ENCODE measurements around the gene AMPH.
A peak's percentile ranks its signal among the peaks of the same experiment; 100 is the strongest.
"Not testable (repeated sequence)": the region's sequence is repeated elsewhere in the genome, so short reads cannot be mapped to it uniquely, and the experiment has no call there.

The AMPH gene

DNA sequence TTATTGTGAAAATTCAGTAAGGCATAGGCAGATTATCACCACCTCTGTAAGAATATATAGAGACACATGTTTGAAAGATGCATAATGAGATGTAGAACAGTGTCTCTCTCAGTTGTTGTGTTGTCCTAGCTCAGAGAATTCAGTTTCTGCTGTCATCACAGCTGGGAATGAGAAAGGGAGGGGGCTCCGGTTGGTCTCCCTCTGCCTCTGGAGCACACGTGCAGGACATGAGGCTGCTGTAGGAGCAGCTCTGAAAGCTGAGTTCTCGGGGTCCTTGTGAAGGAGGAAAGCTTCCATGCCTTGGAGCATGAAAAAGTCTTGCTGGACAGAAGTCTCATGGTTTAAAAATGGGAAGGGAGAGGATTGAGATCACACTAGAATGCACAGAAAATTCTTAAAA is 280.4 kb downstream of the AMPH start:
- WGBS, 2 donors (ENCODE audit: extremely low coverage in 2 of 2, insufficient read length in 2 of 2, insufficient replicate concordance in 1 of 2): no CpG with 5 or more reads among the region's 3 CpGs

DNA sequence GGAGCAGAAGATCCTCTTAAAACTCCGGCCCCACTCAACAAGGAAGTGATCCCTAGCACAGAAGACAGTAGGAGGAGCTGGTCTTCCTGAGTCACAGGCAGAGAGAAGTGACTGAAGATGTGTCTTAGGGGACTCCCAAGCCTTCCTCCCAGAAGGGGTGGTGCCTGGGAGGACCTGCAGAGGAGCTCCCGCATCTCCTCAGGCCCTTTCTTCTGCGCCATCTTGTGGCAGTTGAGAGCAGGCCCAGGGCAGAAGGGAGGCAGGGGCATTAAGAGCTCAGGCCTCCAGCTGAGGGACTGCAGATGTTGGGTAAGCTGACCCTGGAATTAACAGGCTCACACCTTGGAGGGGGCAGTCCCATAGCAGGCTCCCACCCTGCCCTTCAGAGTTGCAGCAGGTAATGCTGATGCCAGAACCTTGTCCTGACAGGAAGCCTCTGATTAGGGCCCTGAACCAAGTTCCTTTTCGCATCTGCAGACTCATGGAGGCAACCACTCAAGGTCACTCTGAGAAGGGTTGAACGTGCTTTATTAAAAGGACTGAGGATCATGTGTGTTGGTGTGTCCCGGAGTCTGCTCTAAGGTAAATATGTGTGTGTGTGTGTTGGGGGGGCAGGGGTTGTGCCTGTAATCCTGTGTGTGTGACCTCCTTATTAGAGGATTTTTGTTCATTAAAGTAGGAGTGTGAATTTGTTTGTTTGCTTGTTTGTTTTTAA is 281.1 kb downstream of the AMPH start:
- H3K4ac ChIP-seq (ENCODE audit: low read length); DNase-seq (ENCODE audit: low spot score); H3K4me1 ChIP-seq (ENCODE audit: control insufficient read depth in 2 of 2, insufficient read depth in 1 of 2, low read depth in 1 of 2, low read length in 2 of 2); H3K9me3 ChIP-seq (replicated peaks in 1 of 2; ENCODE audit: control insufficient read depth in 2 of 2, insufficient read depth in 1 of 2, low read depth in 1 of 2, low read length in 2 of 2); H3K27ac ChIP-seq (replicated peaks; ENCODE audit: low read length); H2BK5ac ChIP-seq (ENCODE audit: low read length); H3K27me3 ChIP-seq (ENCODE audit: control insufficient read depth in 3 of 3, insufficient read depth in 3 of 3, low read depth in 1 of 3, low read length in 3 of 3); H2BK12ac ChIP-seq (ENCODE audit: low read length); H4K8ac ChIP-seq (ENCODE audit: low read depth, low read length); H2AK5ac ChIP-seq (ENCODE audit: low read depth, low read length); H2BK120ac ChIP-seq (ENCODE audit: low read depth, low read length); H3K4me2 ChIP-seq (ENCODE audit: insufficient read depth, low read length, poor library complexity, severe bottlenecking); H3K14ac ChIP-seq (ENCODE audit: low read length); H3K9ac ChIP-seq (ENCODE audit: low read depth, low read length, poor library complexity); H2BK15ac ChIP-seq (ENCODE audit: low read length); H3K79me1 ChIP-seq (ENCODE audit: low read depth, low read length); H3K4me3 ChIP-seq (ENCODE audit: low read length in 2 of 2); H2AFZ ChIP-seq (ENCODE audit: low read length); H4K91ac ChIP-seq (ENCODE audit: low read depth, low read length, poor library complexity); H3K36me3 ChIP-seq (replicated peaks in 1 of 2; ENCODE audit: control insufficient read depth in 2 of 2, insufficient read depth in 2 of 2, low read length in 2 of 2); H3K18ac ChIP-seq (ENCODE audit: low read length); H3K23ac ChIP-seq (ENCODE audit: low read depth, low read length, poor library complexity): not testable (repeated sequence)
- WGBS, 2 donors (ENCODE audit: extremely low coverage in 2 of 2, insufficient read length in 2 of 2, insufficient replicate concordance in 1 of 2): no CpG with 5 or more reads among the region's 6 CpGs

More for the DNA sequence above, 280.4 kb downstream of the AMPH start:
- H3K9me3 ChIP-seq (replicated peaks in 1 of 2; ENCODE audit: control insufficient read depth in 2 of 2, insufficient read depth in 1 of 2, low read depth in 1 of 2, low read length in 2 of 2); H2BK12ac ChIP-seq (ENCODE audit: low read length); H4K91ac ChIP-seq (ENCODE audit: low read depth, low read length, poor library complexity); H3K4me1 ChIP-seq (ENCODE audit: control insufficient read depth in 2 of 2, insufficient read depth in 1 of 2, low read depth in 1 of 2, low read length in 2 of 2); H3K18ac ChIP-seq (ENCODE audit: low read length); H3K27ac ChIP-seq (replicated peaks; ENCODE audit: low read length); H2AK5ac ChIP-seq (ENCODE audit: low read depth, low read length); H3K4ac ChIP-seq (ENCODE audit: low read length); H2AFZ ChIP-seq (ENCODE audit: low read length); H3K4me2 ChIP-seq (ENCODE audit: insufficient read depth, low read length, poor library complexity, severe bottlenecking); H2BK5ac ChIP-seq (ENCODE audit: low read length); H4K8ac ChIP-seq (ENCODE audit: low read depth, low read length); H3K79me1 ChIP-seq (ENCODE audit: low read depth, low read length); DNase-seq (ENCODE audit: low spot score); H3K9ac ChIP-seq (ENCODE audit: low read depth, low read length, poor library complexity); H3K23ac ChIP-seq (ENCODE audit: low read depth, low read length, poor library complexity); H2BK120ac ChIP-seq (ENCODE audit: low read depth, low read length); H3K4me3 ChIP-seq (ENCODE audit: low read length in 2 of 2); H3K36me3 ChIP-seq (replicated peaks in 1 of 2; ENCODE audit: control insufficient read depth in 2 of 2, insufficient read depth in 2 of 2, low read length in 2 of 2); H2BK15ac ChIP-seq (ENCODE audit: low read length); H3K27me3 ChIP-seq (ENCODE audit: control insufficient read depth in 3 of 3, insufficient read depth in 3 of 3, low read depth in 1 of 3, low read length in 3 of 3); H3K14ac ChIP-seq (ENCODE audit: low read length): not testable (repeated sequence)

DNA sequence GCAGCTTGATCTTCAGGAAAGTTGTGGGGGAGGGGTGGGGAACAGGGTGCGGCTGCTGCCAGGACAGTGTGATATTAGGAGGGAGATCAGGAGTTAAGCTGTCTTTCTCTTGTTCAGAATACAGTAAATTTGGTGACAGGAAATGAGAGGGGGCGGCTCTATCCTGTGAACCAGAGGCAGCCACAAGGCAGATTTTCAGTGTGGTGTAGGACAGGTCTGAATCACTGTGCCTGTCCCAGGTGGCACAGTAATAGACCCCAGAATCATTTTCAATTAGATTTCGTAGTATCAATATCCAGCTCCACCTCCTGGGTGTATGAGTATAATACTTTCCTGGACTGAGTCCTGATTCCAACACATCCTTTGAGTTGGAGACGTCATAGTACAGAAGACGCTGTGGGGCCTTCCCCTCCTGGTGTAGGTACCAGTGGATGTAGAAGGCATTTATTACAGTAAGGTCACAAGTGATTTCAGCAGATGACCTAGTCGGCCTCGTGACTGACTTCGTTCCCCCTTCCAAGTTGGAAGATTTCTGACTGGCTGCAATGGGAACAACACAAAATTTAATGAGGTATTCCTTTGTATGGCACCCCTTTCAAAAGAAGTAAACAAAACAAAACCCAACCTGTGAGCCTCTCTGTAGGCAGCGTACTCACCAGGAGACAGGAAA is 281.9 kb downstream of the AMPH start:
- not testable (repeated sequence) for H3K4me1 ChIP-seq (ENCODE audit: control insufficient read depth in 2 of 2, insufficient read depth in 1 of 2, low read depth in 1 of 2, low read length in 2 of 2); DNase-seq (ENCODE audit: low spot score); H2AK5ac ChIP-seq (ENCODE audit: low read depth, low read length); H3K18ac ChIP-seq (ENCODE audit: low read length); H4K8ac ChIP-seq (ENCODE audit: low read depth, low read length); H3K9ac ChIP-seq (ENCODE audit: low read depth, low read length, poor library complexity); H2BK120ac ChIP-seq (ENCODE audit: low read depth, low read length); H3K23ac ChIP-seq (ENCODE audit: low read depth, low read length, poor library complexity); H2BK12ac ChIP-seq (ENCODE audit: low read length); H3K27ac ChIP-seq (replicated peaks; ENCODE audit: low read length); H3K79me1 ChIP-seq (ENCODE audit: low read depth, low read length); H3K14ac ChIP-seq (ENCODE audit: low read length); H3K36me3 ChIP-seq (replicated peaks in 1 of 2; ENCODE audit: control insufficient read depth in 2 of 2, insufficient read depth in 2 of 2, low read length in 2 of 2); H3K4me2 ChIP-seq (ENCODE audit: insufficient read depth, low read length, poor library complexity, severe bottlenecking); H2AFZ ChIP-seq (ENCODE audit: low read length); H3K4ac ChIP-seq (ENCODE audit: low read length); H2BK15ac ChIP-seq (ENCODE audit: low read length); H3K4me3 ChIP-seq (ENCODE audit: low read length in 2 of 2); H3K27me3 ChIP-seq (ENCODE audit: control insufficient read depth in 3 of 3, insufficient read depth in 3 of 3, low read depth in 1 of 3, low read length in 3 of 3); H4K91ac ChIP-seq (ENCODE audit: low read depth, low read length, poor library complexity); H3K9me3 ChIP-seq (replicated peaks in 1 of 2; ENCODE audit: control insufficient read depth in 2 of 2, insufficient read depth in 1 of 2, low read depth in 1 of 2, low read length in 2 of 2); H2BK5ac ChIP-seq (ENCODE audit: low read length)
- WGBS, 2 donors (ENCODE audit: extremely low coverage in 2 of 2, insufficient read length in 2 of 2, insufficient replicate concordance in 1 of 2): no CpG with 5 or more reads among the region's 9 CpGs

DNA sequence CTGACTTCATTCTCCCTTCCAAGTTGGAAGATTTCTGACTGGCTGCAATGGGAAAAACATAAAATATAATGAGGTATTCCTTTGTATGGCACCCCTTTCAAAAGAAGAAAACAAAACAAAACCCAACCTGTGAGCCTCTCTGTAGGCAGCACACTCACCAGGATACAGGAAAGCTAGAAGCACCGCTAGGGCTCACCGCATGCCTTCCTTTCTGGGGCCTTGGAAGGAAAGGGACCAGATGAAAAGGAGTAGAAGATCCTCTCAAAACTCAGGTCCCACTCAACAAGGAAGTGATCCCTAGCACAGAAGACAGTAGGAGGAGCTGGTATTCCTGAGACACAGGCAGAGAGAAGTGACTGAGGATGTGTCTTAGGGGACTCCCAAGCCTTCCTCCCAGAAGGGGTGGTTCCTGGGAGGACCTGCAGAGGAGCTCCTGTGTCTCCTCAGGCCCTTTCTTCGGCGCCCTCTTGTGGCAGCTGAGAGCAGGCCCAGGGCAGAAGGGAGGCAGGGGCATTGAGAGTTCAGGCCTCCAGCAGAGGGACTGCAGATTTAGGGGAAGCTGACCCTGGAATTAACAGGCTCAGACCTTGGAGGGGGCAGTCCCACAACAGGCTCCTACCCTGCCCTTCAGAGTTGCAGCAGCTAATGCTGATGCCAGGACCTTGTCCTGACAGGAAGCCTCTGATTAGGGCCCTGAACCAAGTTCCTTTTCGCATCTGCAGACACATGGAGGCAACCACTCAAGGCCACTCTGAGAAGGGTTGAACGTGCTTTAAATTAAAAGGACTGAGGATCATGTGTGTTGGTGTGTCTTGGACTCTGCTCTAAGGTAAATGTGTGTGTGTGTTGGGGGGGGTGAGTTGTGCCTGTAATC is 285.6 kb downstream of the AMPH start:
- not testable (repeated sequence) for H2BK5ac ChIP-seq (ENCODE audit: low read length); H4K91ac ChIP-seq (ENCODE audit: low read depth, low read length, poor library complexity); H3K9me3 ChIP-seq (replicated peaks in 1 of 2; ENCODE audit: control insufficient read depth in 2 of 2, insufficient read depth in 1 of 2, low read depth in 1 of 2, low read length in 2 of 2); H3K79me1 ChIP-seq (ENCODE audit: low read depth, low read length); H3K27me3 ChIP-seq (ENCODE audit: control insufficient read depth in 3 of 3, insufficient read depth in 3 of 3, low read depth in 1 of 3, low read length in 3 of 3); H2BK120ac ChIP-seq (ENCODE audit: low read depth, low read length); H3K9ac ChIP-seq (ENCODE audit: low read depth, low read length, poor library complexity); DNase-seq (ENCODE audit: low spot score); H3K4me2 ChIP-seq (ENCODE audit: insufficient read depth, low read length, poor library complexity, severe bottlenecking); H3K18ac ChIP-seq (ENCODE audit: low read length); H2AK5ac ChIP-seq (ENCODE audit: low read depth, low read length); H3K4me3 ChIP-seq (ENCODE audit: low read length in 2 of 2); H3K27ac ChIP-seq (replicated peaks; ENCODE audit: low read length); H3K23ac ChIP-seq (ENCODE audit: low read depth, low read length, poor library complexity); H2BK15ac ChIP-seq (ENCODE audit: low read length); H3K36me3 ChIP-seq (replicated peaks in 1 of 2; ENCODE audit: control insufficient read depth in 2 of 2, insufficient read depth in 2 of 2, low read length in 2 of 2); H3K14ac ChIP-seq (ENCODE audit: low read length); H2BK12ac ChIP-seq (ENCODE audit: low read length); H4K8ac ChIP-seq (ENCODE audit: low read depth, low read length); H3K4ac ChIP-seq (ENCODE audit: low read length); H3K4me1 ChIP-seq (ENCODE audit: control insufficient read depth in 2 of 2, insufficient read depth in 1 of 2, low read depth in 1 of 2, low read length in 2 of 2)
- WGBS, 2 donors (ENCODE audit: extremely low coverage in 2 of 2, insufficient read length in 2 of 2, insufficient replicate concordance in 1 of 2): no CpG with 5 or more reads among the region's 6 CpGs
- peak overlapping the region; percentile 67 for H2AFZ ChIP-seq (ENCODE audit: low read length)
